ENCODE results near the gene SKAP2.

The SKAP2 gene

DNA sequence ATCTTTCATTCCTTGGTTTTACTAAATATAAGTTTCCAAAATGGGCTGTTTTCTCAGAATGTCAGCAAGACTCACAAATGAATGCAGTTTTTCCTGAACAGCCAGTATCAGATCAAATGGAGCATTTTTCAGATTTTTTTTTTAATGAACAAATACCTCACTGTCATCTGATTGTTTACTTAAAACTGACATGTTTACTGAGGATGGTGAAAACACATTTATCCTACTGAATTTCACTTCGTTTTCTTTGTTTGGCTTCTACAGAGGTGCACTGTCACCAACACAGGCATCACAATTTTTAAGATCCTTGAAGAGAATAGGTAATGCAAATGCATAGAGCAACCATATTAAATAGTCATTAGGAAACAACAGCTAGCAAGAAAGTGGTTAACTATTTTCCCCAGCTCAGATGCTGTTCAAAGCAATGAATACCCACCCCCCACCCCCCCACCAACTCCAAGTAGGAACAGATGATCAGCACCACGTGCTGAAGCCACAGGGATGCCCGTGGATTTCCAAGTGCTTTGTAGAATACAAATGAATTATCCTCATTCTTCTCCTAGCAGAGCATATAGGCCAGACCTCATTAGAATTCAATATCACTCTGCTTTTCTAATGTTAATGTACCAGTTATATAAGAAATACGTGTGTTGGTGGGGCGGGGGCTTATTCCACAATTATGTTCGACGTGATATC is 205.9 kb downstream of the SKAP2 start:
- peak; percentile 35 for DNase-seq

DNA sequence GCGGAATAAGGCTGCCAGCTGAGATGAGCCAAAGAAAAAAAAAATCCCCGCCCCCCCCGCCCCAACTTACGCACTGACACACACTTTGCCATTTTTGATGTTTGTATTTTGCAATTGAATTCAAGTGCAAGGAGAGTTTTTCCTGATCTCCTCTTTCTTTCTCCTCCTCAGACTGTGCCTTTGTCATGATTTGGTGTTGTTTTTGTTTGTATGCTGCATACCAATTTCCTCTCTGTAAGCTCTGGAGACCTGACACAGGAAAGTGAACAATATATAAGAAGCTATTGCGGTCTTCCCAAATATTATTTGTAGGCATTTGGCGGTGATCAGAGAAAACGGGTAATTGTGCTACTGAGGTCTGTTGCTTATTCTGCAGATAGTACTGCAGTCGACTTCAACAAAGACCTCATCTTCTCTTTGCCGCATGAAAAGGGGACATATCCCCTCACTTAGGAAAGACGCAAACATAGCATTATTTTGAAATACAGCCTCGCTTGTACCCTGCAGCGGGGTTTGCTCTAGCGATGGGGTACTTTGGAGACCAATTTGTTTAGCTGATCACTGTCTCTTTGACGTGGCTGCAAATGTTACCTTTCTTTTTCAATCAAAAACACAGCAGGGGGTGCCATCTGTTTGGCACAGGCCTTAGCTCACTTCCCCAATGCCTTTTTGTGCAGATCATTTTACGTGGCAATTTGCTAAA is 206.6 kb downstream of the SKAP2 start:
- DNase-seq: peak; percentile 77

DNA sequence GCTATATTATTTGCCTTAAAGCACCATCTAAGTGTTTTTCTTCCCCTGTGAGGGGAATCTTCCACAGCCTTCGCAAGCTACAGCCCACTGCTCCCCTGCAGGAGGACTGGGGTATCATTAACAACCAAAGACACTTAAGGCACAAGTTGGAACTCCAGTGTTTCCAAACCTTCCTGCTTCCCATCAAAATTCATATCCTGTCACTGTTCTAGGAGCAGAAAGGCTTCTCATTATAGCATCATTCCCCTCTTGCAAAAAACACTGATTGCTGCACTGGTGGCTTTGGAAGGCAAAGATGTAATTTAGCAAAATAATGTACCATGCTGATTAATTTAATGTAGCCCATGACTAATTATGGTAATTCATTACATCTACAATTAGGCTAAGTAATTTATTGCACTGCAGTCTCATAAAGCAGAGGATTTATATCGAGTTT is 207.2 kb downstream of the SKAP2 start:
- DNase-seq: peak; percentile 29

DNA sequence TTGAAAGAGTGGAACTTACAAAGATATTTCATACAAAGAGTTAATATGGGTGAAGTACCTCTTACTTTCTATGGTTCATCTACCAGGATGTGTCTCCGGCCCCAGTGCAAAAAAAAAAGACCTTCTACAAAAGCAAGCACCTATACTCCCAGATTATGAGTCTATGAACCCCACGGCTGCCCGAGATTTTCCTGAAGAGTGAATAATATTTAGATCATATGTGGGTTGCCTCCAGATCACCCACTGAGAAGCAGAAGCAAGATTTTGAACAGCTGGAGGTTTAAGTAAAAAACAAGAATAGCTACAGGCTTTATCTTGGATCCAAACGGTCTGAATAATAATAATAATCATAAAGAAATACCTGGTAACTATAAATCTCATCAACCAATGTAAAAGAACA is 207.7 kb downstream of the SKAP2 start:
- no peak for DNase-seq

DNA sequence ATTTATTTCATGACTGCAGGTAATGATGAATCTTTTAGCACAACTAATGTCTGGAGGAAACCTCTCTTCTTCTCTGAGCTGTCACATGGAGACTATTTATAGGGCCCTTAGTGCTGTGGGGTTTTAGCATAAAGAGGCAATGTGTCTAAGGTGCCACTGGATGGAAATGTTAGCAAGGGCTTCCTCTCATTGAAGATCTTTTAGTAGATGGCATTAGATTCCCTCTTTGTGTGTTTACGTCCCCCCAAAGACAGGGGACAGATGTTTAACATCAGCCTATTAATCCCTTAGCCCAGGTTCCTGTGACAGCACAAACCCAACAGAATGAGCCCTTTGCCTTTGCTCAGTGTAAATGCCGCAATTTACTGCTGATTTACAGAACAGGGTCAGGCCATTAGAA is 208.6 kb downstream of the SKAP2 start:
- DNase-seq: no peak

DNA sequence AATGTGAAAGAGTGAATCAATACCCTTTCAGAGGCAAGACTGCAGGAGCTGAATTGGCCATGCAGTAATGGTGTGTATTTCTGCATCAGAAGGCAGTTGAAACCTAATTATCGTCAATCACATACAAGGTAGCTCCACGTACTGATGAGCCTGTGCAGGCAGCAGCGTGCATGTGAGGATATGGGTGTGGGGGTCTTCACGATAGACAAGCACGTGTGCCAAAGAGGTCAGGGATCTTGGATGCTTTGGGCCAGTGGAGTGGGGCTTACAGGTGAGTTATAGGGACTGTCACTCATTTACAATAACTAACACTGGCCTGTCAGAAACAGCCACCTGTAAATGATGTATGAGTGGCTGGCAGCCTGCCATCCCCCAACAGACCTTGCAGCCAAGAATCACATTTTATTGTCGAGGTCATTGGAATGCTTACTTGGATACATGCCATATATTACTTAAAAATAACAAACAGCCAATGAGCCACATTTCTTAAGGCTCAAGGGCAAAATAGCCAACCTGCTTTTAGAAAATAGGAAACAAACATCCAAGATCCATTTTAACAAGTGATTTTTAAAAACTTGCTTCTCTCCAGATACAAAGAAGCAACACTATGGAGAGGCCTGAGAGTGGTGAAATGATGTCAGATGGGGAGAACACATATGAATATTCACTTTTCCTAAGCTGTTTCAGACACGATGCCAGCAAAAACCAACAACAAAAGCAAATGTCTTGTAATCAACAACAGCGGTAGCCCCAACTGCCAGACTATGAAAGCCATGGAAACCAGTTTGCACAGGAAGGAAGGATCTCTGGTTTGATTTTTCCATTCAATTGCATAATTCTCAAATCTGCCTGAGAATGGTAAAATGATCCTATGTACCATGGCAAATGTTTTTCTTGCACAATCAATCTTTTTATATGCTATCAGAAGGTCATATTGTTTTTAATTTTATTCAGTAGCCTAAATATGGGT is 210.7 kb downstream of the SKAP2 start:
- DNase-seq: peak; percentile 30

DNA sequence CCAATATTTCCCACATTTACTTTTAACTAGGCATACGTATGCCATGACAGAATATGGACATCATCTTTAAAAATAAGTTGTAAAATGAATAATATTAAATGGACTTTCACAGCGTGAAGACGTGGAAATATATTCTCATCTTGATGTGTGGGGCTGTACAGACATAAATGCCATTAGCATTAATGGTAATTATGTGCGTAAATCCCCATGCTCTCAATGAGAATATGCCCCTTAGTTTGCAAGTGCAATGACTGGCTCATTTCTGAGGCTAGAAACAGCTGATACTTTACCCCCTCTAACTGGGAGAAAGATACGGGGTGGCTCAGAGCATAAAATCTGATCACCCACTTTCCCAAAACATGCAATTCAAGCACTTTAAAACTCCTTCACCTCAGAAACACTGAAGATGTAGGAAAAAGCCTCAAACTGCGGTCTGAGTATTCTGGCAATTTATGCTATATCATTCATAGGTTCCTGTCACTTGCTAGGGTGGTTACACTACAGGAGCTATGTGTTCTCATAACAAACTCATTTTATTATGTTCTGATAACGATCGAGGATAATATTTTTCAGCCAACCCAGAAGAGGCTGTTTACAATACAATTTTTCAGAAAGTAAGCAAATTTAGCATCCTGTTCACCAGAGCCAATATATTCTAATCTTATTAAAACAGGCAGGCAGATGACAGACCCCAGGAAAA is 211.8 kb downstream of the SKAP2 start:
- DNase-seq: no peak

DNA sequence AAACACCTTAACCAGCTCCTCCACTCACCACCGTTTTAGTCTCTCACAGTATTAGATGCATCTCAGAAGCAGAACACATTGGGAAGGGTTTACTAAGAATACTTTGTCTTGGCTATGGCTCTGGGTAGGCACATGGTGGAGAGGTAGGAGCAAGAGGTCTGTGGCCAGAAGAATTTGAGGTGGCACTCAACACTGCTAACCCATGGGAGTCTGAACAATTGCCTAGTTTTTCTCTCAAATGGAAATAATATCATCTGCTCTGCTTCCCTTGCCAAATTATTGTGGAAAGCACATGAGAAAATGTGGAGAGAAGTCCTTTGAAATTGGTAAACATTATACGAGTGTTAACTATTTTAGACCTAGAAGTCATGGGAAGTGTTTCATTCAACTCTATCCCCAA is 214.3 kb downstream of the SKAP2 start:
- no peak for DNase-seq

DNA sequence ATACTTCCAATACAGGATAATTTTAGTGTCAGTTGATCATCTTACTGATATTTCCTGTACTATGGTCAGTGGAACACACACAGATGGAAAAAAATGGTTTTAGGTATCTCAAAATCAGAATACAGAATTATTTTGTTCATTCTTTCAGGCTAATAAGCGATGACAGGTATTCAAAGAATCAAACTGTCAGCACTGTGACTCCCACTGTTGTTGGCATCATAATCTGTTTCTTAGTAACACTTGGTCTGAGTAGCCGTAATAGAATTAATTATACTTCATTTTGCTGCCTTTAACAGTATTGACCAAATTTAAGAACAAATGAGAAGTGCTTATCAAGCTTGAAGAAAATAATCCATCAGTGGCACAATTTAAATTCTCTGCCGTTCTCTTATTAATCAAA is 215.0 kb downstream of the SKAP2 start:
- no peak for DNase-seq

DNA sequence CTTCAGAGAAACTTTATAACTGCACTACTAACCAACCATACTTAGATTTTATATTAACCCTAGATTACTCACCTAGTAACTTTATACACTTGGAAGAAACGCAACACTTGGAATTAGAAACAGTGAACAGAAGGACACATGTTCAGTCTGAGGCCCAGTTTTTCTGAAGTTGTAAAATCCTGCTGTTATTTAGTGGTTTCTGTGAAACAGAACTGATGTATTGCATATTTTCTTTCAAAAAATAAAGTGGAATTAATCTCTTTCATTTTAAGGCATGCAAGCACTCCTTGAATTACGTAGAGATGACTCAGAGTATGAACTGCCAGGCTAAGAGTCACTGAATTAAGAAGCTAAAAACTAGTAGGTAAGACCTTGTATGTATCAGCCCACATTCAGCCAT is 215.8 kb downstream of the SKAP2 start:
- no peak for DNase-seq

DNA sequence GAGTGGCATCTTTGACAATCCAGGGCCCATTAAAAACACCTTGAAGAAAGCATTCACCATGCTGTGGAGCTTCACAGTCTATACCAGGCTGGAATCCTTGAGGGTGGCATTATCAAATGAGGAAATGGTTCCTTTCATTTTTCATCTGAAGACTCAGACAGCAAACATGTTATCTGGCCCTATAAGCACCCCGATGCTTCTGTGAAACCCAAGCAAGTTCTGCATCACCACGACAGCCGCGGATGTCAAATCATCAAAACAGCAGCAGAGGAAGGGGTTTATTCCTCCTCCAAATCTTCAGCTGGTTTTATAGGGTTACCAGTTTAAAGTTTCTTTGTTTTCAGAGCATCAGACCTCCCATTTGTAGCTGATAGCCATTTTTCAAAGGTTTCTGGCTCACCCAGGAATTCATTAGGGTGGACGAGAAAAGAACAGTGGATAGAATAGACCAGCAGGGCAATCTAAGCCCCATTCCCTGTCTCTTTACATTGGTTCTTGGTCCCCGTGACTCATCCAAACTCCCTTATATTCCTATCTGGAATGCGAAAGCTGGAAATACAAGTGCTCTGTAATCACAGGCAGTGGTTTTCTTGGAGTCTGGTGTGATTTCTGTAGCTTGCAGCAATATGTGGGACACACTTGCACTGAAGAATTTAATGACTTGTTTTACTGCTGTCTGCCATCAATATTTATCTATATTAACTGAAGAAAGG is 217.9 kb downstream of the SKAP2 start:
- DNase-seq: no peak

DNA sequence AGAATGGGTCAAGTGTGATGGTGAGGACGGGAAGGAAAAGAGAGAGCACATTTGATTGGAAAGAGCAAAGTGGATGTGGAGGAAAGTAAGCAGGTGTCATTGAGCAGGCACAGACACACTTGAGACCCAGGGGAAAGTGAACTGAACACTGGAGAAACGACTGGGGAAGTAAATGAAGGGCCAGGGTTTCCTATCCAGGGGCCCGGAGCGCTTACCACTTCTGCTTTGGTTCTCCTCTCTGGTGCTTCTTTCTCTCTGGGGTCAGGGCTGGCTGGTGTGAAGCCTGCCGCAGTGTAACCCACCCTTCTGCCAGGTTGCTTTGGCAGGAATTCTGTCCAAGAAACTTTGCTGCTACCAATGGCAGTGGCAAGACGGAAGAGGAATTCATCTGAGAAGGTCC is 219.3 kb downstream of the SKAP2 start:
- no peak for DNase-seq

DNA sequence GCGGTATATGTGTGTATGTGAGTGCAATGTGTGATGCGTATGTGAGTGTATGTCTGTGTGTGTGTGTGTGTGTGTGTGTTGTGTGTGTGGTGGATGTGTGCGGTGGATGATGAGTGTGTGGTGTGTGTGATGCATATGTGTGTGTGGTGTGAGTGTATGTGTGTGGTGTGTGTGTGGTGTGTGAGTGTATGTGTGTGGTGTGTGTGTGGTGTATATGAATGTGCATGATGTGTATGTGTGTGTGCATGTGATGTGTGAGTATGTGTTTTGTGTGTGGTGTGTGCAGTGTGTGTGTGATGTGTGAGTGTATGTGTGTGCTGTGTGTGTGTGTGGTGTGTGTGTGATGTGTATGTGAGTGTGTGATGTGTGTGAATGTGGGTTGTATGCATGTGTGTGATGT is 222.0 kb downstream of the SKAP2 start:
- no peak for DNase-seq

DNA sequence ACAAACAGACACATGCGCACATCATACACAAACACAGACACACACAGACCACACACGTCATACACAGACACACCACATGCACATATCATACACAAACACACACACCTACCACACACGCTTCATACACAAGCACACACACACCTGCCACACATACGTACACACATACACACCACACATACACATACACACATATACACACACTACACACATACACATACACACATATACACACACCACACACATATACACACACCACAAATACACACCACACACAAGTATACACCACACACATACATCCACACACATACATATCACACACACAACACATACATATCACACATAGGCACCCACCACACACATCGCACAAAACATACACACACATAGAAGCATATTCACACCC is 224.7 kb downstream of the SKAP2 start:
- no peak for DNase-seq

DNA sequence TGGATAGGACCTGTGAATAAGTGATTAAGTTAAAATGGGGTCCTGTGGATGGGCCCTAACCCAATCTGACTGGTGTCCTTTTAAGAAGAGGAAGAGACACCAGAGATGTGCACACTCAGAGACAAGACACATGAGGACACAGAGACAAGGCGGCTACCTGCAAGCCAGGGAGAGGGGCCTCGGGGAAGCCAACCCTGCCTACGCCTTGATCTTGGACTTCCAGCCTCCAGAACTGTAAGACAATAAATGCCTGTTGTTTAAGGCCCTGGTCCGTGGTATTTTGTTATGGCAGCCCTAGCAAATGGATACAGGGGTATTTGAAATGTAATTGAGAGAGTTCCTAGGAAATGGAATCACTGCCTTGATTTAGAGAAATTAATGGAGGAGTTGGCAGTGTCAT is 225.3 kb downstream of the SKAP2 start:
- no peak for DNase-seq

DNA sequence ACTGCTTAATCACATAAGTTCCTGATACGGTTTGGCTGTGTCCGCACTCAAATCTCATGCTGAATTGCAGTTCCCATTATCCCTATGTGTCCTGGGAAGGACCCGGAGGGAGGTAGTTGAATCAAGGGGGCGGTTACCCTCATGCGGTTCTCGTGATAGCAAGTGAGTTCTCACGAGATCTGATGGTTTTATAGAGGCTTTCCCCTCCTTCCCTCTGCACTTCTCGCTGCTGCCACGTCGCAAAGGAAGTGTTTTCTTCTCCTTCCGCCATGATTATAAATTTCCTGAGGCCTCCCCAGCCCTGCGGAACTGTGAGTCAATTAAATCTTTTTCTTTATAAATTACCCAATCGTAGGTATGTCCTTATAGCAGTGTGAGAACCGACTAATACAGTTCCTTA is 226.2 kb downstream of the SKAP2 start:
- DNase-seq: no peak

DNA sequence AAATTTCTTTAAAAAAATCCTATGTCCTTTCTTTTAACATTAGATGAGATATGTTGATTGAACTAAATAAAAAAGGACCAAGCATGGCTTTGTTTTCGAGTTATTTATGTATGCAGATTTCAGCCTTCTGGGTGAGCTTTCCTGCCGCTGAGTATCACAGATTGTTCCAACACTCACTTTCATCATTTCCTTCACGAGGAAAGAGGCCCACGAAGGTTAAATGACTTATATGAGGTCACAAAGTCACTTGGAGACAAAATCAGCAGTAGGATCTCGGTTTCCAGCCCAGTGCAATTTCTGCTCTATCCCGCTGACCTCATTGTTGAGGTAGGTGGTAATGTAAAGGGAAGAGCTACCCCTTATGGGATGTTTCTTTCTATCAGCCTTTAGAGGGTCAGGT is 226.8 kb downstream of the SKAP2 start:
- DNase-seq: no peak

DNA sequence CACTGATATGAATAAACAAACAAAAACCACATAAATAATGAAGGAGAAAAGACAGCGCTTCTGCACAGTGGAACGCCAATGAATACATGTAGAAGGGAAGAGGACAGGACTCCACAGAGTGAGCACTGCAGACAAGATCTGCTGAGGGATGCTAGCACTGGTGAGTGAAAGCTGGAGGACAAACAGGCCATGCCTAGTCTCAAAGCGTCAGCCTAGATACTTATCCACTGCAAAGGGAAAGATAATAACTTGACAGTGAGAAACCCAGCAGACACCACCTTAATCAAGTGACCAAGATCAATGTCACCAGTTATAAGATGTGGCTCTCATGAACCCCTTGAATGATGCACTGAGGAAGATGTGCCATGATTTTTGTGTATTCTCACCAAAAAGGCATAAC is 227.6 kb downstream of the SKAP2 start:
- no peak for DNase-seq

DNA sequence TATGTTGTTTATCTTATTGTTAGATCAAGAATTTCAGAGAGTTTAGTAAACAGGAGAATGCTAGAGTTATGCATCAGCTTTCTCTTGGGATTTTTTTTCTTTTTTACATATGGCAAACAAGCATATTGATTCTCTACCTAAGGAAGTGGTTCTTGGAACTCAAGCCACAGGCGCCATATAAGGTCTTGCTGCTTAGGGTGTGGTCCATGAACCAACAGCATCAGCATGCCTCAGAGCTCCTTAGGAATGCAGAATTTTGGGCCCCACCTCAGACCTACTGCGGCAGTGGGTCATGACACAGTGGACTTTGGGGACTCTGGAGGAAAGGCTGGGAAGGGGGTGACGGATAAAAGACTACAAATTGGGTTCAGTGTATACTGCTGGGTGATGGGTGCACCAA is 230.8 kb downstream of the SKAP2 start:
- DNase-seq: no peak

DNA sequence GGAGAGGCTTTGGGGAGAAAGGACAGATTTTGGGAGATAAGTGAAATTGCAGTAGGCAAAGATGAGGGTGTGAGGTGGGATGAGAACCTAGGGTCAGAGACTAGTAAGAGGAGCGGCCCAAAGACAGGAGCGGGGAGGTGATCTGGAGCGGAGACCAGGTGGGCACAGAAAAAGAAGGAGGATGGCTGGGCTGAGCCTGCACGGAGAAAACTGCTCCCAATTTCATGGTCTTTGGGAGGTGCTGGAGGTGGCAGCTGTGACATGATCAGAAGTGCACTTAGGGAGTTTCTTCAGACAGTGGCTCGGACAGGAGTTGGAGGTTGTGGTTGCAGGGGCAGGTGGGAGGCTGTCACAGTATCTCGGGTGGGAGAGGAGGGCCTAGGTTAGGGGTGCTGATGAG is 232.8 kb downstream of the SKAP2 start:
- no peak for DNase-seq

DNA sequence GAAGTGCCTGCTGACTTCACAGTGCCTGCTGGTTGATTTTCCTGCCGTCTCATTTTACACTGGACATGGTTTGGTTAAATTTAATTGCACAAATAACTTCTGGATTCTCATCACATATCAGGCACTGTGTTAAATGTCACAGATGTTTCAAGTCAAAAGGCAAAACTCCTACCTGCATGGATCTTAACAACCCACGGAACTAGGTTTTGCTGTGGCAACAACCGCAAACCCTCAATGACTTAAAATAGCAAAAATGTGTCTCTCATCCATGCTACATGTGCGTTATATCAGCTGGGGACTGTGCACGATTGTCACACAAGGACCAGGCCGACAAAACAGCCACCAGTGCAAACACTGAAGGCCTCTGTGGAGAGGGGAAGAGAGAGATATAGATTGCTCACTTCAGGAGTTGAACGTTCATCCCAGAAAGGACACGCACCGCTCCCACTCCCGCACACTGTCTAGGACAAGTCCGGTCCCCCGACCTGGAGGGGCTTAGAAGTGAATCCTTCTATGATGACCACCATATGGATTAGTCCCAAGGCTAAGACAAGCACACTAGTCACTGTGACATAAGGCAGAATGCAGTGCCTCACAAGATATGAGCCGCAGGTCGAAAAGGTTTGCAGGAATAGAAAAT is 233.3 kb downstream of the SKAP2 start:
- no peak for DNase-seq

DNA sequence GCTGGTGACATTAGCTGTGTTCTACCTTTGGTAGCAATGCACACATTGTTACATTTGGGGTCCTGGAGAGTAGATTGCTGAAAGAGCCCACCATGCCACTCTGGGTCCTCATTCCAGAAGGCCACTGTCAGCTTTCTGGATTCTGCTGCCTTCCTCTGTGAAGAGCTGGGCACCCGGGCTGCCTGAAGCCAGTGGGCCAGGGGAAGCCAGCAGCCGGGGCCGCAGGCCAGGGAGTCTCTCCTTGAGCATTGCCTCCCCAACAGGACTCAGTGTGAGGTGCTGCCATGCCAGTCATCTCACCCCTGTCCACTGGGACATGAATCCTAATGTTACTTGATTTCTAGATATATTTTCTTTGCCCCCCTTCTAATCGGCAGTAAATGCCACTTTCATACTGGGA is 234.0 kb downstream of the SKAP2 start:
- no peak for DNase-seq

Measured in NCI-H2171 (cell line).